H54 (cell line): ENCODE results near the gene CRABP2.
A peak's percentile ranks its signal among the peaks of the same experiment; 100 is the strongest.

Experiments
- DNase-seq: peaks from one replicate; pipeline ENCODE4 v3.0.0; 2011; ENCODE audit warnings: low spot score, mixed read lengths; ENCODE audit not compliant: insufficient read length
- FAIRE-seq: peaks from 3 replicates; lab custom pipeline; 2011; peaks lifted over from hg19 to GRCh38; lab: Jason Lieb, UNC
- POLR2A ChIP-seq: IDR thresholded peaks from 2 replicates; pipeline ENCODE4 v1.6.1; 2011; ENCODE audit warnings: low read depth, mild to moderate bottlenecking, low read length

Gene CRABP2

DNA sequence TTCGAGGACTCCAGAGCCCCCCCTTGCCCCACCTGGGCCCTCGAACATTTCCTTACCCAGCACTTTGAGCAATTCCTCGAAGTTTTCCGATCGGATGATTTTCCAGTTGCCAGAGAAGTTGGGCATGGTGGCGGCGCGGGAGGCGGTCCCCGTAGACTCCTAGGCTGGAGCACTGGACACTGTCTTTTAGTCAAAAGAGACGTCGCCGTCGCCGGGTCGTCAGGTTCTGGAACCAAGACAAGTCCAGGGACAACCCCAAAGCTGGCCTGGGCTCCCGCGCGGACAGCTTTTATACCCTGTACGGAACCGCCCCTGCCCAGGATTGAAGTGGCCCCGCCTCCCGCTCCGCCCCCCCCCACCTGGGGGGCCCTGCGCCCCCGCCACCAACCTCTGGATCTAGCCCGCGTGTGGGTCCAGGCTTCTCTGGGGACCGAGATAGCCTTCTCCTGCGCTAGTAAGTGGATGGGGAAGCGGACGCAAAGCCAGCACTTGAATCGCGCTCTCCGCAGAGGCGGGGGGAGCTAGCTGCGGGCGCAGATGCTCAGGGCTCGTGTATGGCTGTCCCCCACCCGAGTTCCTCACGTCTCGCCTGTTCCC lies at the start of gene CRABP2:
Gene CRABP2 (minus strand): TSS at position 263 of the 597 bp plus-strand sequence. CDS start 137 bp downstream, at position 126.
- DNase-seq (no peak), FAIRE-seq (no peak)
- TF ChIP-seq POLR2A = no peak

DNA sequence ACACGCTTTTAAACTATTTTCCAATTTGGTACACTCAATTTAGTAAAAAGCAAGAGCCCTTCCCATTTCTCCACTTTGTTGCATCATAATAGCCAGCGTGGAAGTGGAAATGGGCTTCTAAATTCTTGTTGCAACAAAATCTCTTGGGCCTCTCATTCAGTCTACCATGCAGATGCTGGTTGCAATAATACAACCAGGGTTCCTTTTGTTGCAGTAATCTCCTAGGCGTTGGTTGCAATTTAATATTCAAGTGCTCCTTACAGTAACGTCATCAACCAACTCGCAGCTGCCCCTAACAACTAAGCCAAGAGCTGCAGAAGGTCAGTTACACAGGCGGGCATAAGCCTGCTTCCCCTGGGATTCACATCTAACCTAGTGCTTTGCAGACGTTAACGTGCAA lies 48.8 kb upstream of the CRABP2 start:
- TF ChIP-seq POLR2A = no peak
- FAIRE-seq = no peak
- no peak for DNase-seq

DNA sequence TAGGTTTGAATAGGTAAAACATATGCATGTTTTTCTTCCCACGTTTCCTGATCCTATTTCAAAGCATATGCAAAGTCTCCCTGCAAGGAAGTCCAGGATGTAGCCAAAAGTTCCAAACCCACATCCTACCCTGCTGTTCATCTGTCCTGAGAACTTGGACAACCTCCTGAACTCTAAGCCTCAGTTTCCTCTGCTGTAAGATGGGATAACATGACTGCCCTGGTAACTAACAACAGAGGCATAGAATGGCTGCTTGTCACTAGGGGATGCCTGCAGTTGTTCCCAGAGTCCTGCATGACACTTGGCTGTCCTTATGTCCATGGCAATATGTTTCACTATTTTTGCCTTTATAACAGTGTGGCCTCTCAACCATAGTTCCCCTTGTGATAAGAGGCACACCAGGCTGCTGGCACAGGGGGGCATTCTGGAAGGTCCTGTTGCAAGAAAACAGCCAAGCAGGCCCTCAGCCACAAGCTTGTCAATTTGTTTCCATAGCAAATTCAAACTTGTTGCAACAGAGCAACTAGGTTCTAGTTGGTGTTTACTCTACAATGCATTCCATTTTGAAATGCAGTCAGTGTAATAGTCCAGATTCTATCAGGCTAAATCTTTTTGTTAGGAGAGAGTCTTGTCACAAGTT lies 47.6 kb upstream of the CRABP2 start:
- no peak for TF ChIP-seq POLR2A
- no peak for FAIRE-seq
- DNase-seq = no peak

DNA sequence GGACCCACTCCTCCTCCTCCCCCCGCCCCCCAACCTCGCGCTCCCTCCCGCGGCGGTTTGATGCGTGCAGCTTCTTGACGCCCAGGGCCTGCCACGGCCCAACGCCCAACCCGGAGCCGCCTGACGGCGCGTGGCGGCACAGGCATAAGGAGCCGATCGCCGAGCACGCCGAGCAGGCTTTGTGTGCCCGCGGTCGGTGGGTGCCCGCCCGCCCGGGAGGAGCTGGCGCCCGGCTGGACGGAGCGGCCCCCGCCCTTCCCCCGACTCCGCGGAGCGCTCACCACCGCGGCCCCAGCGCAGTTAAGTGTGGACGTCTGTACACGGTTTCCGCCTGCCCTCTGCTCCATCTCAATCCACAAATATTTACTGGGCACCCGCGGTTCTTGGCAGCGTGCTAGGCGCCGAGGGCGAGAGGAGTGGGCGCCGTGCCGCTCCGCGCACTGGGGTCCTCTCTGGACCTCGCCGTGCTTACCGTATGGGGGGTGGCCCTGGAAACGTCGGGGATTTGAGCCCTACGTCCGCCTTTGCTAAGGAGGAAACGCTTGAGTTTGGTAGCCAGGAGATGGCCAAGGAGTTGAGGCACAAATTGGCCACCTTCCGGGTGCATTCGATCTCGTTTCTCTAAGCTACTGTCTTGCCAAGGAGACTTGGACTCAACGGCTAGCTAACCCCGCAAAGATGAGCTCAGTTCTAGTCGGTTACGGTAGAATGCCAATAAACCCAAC lies 46.5 kb upstream of the CRABP2 start:
- TF ChIP-seq POLR2A = peak; percentile 72
- DNase-seq = peak; percentile 92
- FAIRE-seq = no peak

DNA sequence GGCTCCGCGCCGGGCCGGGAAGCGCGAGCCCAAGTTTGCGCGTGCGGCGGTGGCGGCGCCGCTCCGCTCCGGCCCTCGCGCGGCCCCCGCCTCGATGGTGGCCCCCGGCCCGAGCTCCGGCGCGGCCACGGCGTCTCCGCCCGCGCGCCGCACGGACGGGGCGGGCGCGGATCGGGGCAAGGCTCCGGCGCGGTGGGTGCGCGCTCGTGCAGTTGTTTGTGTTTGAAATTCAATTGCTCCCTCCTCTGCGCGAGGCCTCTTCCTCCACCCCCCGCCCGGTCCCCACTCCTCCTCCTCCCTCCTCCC lies 46.0 kb upstream of the CRABP2 start, which contains the start of gene HDGF:
Gene HDGF (minus strand): TSS at position 225 of the 306 bp plus-strand sequence. CDS start 246 bp downstream, outside the sequence.
- no peak for FAIRE-seq
- DNase-seq = no peak
- TF ChIP-seq POLR2A = no peak

DNA sequence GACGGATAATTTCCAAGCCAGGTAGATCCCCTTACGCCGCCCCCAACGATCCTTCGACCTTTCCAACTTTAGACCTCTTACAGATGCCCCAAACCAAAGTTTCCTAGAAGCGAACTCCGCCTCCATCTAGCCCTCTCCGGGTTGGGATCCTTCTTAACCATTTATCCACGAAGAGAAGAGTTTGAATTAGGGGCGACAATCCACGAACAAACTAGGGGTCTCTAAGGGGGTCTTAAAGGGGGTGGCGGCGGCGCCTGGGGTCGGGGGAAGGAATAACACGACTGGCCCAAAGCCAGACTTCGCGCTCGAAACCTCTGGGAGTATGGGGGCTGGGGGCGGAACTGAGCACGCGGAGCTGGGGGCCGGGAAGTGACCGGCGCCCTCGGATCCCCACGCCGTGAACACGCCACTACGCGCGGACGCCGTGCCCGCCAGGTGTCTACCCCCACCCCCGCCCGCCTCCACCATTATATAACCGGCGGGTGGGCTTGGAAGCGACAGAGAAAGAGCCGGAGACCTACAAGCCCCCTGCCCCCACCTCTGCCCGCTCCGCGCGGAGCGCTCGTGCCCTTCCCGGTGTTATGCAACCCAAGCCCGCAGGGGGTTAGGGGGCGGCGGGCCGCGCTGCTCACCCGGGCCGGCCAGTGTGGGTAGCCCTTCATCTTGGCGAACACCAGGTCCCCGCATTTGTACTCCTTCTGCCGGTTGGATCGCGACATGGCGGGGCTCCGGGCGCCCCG lies 45.5 kb upstream of the CRABP2 start:
- no peak for DNase-seq

DNA sequence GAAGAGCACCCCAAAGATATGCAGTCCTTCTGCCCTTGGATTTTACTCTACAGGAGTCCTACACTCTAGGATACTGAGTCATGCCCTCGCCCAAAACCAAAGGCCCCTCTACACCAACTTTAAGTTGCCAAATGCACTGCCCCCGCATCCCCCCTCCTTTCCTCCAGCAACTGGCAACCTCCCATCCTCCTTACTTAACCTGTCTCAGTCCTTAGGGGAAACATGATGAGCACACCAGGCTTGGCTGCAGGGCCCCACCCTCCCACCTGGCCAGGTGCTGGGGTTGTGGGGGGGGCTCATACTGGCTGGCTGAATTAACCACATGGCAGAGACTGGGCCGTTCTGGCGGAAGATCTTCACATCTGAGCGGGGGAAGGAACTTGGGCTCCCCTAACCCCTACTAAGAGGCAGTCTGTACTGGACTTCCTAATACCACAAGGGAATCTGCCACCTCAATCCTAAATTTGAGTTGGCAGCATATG lies 44.8 kb upstream of the CRABP2 start:
- no peak for FAIRE-seq
- no peak for DNase-seq
- no peak for TF ChIP-seq POLR2A

More for the DNA sequence above, 45.5 kb upstream of the CRABP2 start:
- no peak for FAIRE-seq
- TF ChIP-seq POLR2A = 0 out of 2 replicates have a peak, but pooled peaks have one; percentile 14

DNA sequence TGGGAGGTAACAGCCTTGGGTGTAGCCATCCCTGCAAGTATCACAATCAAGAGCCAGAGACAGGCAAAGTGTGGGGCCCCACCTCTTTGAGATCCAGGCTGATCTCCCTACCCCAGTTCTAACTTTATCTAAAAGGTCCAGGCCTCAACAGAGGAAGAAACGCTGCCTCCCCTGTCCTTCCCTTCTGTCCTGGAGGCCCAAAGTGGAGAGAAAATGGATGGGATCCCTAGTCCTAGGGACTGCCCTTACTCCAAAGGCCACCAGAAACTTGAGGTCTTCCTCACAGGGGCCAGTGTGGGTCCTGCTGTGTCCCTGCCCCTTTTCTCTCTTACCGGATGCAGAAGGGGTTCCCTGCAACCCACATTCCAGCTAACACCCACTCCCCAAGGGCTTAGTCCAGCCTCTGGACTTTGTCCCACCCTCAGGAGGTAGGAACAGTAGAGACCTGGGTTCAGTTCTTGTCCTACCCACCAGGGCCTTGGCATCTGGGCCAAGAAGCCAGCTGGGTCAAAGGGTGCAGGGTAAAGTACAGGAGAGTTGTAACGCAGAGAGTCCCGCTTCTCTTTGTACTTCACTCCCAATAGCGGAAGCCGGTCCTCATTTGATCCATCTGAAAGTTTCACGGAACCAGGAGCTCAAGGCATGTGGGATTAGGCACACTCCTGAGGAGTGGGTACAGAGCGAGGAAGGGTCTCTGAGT lies 44.2 kb upstream of the CRABP2 start:
- no peak for FAIRE-seq
- no peak for DNase-seq

DNA sequence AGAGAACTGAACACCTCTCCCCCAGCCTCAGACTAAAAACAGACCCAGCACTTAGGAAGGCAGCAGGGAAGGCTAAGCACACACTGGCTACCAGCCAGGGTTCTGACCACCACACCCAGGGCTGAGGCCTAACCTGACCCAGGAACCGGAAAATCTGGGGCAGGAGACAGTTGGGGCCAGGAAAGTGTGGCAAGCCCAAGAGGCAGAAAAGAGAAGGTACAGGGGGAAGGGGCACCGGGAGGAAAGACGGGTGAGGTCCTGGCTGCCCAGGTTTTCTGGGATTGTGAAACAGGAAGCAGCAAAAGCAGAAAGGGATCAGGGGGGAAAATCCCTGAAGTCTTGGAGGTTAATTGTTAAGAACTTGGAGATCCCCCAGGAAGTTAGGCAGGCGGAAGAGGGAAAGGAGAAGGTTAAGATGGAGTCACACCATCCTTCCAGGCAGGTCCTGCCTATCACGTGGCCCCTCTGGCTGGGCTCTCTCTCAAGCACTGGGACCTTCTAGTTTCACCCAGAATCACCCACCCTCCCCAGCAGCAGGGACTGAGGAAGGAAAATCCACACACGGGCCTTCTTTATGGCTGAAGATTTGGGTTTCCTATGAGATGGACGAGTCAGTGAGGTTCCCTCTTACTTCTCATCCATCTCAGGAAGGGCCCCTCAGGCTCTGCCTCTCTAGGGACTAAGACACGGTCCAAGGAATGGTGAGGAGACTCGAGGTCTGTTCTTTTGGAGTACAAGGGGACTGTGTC lies 43.5 kb upstream of the CRABP2 start:
- DNase-seq (no peak), FAIRE-seq (no peak)
- no peak for TF ChIP-seq POLR2A

More for the DNA sequence above, 44.2 kb upstream of the CRABP2 start:
- no peak for TF ChIP-seq POLR2A

DNA sequence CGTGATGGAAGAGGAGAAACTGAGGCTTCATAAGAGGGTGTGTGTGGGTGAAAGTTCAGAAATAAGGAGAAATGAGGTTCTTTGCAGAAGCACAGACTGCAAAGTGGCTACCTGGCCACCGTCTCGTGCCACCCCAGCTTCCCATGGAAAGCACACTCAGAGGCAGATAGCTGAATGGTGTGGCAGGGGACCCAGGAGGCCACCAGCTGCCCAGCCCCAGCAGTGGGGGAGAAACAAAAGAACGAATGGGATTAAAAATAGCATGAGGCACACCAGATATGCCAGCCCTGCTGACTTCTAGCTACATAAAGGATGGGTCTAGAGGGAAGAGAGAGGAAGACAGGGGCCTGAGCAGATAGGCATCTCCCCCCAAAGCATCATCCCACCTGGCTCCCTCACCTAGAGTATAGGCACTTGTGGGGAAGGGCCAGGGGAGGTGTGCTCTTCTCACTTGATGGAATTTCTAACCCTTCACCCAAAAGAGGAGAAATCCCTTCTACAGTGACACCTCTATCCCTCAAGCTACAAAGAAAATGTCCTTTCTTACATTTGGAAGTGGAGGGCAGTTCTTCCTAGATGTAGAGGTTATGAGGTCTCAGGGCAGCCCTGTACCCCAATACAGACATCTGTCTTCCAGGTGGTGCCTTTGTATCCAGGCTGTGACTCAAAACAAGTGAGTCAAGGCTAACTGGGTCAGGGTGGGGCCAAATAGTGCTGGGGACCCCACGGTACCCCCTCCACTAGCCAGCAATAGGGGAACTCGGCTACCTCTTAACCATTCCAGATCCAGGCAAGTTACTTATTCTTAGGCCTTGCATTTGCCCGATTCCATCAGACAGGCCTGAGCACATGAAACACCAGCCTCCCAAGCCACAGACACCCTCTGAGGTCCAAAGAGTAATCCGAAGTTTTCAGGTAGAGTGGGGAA lies 42.6 kb upstream of the CRABP2 start:
- DNase-seq (no peak), FAIRE-seq (no peak)
- TF ChIP-seq POLR2A = no peak
